Measurements from ENCODE around the gene ERI2. TPM values are rescaled to one million over a fixed set of nuclear protein-coding genes. Genes with fewer than 3 reads are reported as not detected.

ERI2 gene
- total and polyA plus RNA-seq, 2 of the 13 experiments (the other 11 are each of a cell fraction or from before 2014, with no cell fraction given) = 17.4 to 41.3 TPM

DNA sequence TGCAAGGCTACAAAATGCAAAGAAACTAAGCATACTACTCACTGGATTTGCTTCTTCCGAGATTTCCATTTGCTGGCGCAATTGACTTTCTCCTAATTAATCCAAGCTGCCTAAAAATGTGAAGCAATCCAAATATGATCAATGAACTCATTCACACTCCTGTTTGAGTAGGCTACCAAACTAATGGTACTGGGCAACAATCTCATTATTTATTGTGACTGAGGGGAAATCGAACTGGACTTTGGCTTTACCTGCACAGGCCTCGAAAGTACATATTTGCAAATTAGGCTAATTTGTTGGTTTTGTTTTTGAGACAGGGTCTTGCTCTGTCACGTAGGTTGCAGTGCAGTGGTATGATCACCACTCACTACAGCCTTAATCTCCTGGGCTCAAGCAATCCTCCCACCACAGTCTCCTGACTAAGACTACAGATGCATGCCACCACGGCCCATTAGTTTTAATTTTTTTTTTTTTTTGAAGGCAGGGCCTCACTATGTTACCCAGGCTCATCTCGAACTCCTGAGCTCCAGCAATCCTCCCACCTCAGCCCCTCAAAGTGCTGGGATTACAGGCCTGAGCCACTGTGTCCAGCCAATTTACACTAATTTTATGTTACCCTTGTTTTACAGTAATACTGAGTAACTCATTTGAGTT lies 2.6 kb downstream of the ERI2 start (continued):
- TF ChIP-seq, protein P1, sequence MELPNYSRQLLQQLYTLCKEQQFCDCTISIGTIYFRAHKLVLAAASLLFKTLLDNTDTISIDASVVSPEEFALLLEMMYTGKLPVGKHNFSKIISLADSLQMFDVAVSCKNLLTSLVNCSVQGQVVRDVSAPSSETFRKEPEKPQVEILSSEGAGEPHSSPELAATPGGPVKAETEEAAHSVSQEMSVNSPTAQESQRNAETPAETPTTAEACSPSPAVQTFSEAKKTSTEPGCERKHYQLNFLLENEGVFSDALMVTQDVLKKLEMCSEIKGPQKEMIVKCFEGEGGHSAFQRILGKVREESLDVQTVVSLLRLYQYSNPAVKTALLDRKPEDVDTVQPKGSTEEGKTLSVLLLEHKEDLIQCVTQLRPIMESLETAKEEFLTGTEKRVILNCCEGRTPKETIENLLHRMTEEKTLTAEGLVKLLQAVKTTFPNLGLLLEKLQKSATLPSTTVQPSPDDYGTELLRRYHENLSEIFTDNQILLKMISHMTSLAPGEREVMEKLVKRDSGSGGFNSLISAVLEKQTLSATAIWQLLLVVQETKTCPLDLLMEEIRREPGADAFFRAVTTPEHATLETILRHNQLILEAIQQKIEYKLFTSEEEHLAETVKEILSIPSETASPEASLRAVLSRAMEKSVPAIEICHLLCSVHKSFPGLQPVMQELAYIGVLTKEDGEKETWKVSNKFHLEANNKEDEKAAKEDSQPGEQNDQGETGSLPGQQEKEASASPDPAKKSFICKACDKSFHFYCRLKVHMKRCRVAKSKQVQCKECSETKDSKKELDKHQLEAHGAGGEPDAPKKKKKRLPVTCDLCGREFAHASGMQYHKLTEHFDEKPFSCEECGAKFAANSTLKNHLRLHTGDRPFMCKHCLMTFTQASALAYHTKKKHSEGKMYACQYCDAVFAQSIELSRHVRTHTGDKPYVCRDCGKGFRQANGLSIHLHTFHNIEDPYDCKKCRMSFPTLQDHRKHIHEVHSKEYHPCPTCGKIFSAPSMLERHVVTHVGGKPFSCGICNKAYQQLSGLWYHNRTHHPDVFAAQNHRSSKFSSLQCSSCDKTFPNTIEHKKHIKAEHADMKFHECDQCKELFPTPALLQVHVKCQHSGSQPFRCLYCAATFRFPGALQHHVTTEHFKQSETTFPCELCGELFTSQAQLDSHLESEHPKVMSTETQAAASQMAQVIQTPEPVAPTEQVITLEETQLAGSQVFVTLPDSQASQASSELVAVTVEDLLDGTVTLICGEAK (IDR thresholded peaks at IDR 0.05) = no peak
- TF ChIP-seq, protein P1 (CRISPR knock-in tag; IDR thresholded peaks at IDR 0.05) = peak; percentile 34; the same call in 1 of the 2 replicates
- TF ChIP-seq, protein P2, sequence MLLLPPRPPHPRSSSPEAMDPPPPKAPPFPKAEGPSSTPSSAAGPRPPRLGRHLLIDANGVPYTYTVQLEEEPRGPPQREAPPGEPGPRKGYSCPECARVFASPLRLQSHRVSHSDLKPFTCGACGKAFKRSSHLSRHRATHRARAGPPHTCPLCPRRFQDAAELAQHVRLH (CRISPR knock-in tag; IDR thresholded peaks at IDR 0.05; ENCODE audit: borderline replicate concordance, low read depth) = no peak; the same call in 1 of the 2 replicates
- TF ChIP-seq, protein P3, sequence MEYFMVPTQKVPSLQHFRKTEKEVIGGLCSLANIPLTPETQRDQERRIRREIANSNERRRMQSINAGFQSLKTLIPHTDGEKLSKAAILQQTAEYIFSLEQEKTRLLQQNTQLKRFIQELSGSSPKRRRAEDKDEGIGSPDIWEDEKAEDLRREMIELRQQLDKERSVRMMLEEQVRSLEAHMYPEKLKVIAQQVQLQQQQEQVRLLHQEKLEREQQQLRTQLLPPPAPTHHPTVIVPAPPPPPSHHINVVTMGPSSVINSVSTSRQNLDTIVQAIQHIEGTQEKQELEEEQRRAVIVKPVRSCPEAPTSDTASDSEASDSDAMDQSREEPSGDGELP (IDR thresholded peaks at IDR 0.05; ENCODE audit: borderline replicate concordance, low read depth) = no peak
- TF ChIP-seq ZNF225 (CRISPR knock-in tag; IDR thresholded peaks at IDR 0.05) (no peak), CREB1 (IDR thresholded peaks at IDR 0.05) (no peak), CREB1 (CRISPR knock-in tag; IDR thresholded peaks at IDR 0.05) (peak; percentile 81; the same call in 1 of the 2 replicates), FOXM1 (CRISPR knock-in tag; IDR thresholded peaks at IDR 0.05) (no peak), ZFP41 (CRISPR knock-in tag; IDR thresholded peaks at IDR 0.05; ENCODE audit: borderline replicate concordance) (no peak), ETV6 (CRISPR knock-in tag; conservative IDR thresholded peaks at IDR 0.05) (no peak), ZNF136 (CRISPR knock-in tag; IDR thresholded peaks at IDR 0.05; ENCODE audit: low read depth) (peak; percentile 80; the same call in 1 of the 2 replicates), MAF1 (CRISPR knock-in tag; IDR thresholded peaks at IDR 0.05; ENCODE audit: borderline replicate concordance) (no peak)
- TF ChIP-seq, protein P4, sequence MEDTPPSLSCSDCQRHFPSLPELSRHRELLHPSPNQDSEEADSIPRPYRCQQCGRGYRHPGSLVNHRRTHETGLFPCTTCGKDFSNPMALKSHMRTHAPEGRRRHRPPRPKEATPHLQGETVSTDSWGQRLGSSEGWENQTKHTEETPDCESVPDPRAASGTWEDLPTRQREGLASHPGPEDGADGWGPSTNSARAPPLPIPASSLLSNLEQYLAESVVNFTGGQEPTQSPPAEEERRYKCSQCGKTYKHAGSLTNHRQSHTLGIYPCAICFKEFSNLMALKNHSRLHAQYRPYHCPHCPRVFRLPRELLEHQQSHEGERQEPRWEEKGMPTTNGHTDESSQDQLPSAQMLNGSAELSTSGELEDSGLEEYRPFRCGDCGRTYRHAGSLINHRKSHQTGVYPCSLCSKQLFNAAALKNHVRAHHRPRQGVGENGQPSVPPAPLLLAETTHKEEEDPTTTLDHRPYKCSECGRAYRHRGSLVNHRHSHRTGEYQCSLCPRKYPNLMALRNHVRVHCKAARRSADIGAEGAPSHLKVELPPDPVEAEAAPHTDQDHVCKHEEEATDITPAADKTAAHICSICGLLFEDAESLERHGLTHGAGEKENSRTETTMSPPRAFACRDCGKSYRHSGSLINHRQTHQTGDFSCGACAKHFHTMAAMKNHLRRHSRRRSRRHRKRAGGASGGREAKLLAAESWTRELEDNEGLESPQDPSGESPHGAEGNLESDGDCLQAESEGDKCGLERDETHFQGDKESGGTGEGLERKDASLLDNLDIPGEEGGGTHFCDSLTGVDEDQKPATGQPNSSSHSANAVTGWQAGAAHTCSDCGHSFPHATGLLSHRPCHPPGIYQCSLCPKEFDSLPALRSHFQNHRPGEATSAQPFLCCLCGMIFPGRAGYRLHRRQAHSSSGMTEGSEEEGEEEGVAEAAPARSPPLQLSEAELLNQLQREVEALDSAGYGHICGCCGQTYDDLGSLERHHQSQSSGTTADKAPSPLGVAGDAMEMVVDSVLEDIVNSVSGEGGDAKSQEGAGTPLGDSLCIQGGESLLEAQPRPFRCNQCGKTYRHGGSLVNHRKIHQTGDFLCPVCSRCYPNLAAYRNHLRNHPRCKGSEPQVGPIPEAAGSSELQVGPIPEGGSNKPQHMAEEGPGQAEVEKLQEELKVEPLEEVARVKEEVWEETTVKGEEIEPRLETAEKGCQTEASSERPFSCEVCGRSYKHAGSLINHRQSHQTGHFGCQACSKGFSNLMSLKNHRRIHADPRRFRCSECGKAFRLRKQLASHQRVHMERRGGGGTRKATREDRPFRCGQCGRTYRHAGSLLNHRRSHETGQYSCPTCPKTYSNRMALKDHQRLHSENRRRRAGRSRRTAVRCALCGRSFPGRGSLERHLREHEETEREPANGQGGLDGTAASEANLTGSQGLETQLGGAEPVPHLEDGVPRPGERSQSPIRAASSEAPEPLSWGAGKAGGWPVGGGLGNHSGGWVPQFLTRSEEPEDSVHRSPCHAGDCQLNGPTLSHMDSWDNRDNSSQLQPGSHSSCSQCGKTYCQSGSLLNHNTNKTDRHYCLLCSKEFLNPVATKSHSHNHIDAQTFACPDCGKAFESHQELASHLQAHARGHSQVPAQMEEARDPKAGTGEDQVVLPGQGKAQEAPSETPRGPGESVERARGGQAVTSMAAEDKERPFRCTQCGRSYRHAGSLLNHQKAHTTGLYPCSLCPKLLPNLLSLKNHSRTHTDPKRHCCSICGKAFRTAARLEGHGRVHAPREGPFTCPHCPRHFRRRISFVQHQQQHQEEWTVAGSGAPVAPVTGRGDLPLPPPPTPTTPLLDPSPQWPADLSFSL (CRISPR knock-in tag; IDR thresholded peaks at IDR 0.05) = no peak; the same call in 1 of the 2 replicates

Data from HepG2 (cell line).